GM12864 (cell line): ENCODE data around the gene CAPN5.

Experiments used
- DNase-seq: peaks from one replicate; pipeline ENCODE4 v3.0.0-alpha.2; 2011; ENCODE audit warnings: low read depth
- H3K4me3 ChIP-seq: 2 replicates; pipeline ENCODE4 v1.5.1; 2011; ENCODE audit warnings: mild to moderate bottlenecking, low read depth, low read length, control low read depth
- TF ChIP-seq, protein P1 (sequence below): IDR thresholded peaks from 2 replicates; pipeline ENCODE4 v1.5.1; 2011; ENCODE audit warnings: low read depth, mild to moderate bottlenecking, moderate library complexity, low read length, control low read depth, inconsistent platforms; ENCODE audit errors: missing control alignments

Gene CAPN5

GRCh38 chr11:77165066-77165465, 98.3 kb downstream of the CAPN5 start:
- TF ChIP-seq, protein P1, sequence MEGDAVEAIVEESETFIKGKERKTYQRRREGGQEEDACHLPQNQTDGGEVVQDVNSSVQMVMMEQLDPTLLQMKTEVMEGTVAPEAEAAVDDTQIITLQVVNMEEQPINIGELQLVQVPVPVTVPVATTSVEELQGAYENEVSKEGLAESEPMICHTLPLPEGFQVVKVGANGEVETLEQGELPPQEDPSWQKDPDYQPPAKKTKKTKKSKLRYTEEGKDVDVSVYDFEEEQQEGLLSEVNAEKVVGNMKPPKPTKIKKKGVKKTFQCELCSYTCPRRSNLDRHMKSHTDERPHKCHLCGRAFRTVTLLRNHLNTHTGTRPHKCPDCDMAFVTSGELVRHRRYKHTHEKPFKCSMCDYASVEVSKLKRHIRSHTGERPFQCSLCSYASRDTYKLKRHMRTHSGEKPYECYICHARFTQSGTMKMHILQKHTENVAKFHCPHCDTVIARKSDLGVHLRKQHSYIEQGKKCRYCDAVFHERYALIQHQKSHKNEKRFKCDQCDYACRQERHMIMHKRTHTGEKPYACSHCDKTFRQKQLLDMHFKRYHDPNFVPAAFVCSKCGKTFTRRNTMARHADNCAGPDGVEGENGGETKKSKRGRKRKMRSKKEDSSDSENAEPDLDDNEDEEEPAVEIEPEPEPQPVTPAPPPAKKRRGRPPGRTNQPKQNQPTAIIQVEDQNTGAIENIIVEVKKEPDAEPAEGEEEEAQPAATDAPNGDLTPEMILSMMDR, result no peak
- no peak overlapping the region for H3K4me3 ChIP-seq
- no peak for DNase-seq

- DNase-seq, result no peak
- TF ChIP-seq, protein P1, result no peak
- no peak overlapping the region for H3K4me3 ChIP-seq
Measured at GRCh38 chr11:77166021-77166420, 99.2 kb downstream of the CAPN5 start.

DNA sequence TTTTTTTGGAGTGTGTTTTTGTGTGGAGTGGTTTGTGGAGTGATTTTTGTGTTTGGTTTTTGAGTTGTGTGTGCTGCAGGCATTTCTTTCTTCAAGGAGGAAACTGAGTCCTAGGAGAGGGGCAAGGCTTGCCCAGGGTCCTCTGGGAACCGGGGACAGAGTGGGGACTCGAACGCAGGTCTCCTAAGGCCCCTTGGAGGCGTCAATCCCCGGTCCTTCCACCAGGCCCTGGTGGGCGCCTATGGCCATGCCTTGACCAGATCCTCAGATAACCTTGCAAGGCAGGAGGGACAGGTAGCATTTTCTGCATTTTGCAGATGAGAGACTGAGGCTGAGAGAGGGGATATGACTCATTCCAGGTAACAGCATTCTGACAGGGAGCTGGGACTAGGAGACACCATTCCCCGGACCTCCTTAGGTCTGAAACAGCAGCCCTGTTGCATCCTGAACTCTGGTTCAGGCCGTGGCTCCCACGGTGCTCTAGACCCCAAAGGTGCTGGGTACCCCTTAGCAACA, 100.4 kb downstream of the CAPN5 start:
- no peak for DNase-seq
- TF ChIP-seq, protein P1, result no peak
- H3K4me3 ChIP-seq, result no peak overlapping the region

DNA sequence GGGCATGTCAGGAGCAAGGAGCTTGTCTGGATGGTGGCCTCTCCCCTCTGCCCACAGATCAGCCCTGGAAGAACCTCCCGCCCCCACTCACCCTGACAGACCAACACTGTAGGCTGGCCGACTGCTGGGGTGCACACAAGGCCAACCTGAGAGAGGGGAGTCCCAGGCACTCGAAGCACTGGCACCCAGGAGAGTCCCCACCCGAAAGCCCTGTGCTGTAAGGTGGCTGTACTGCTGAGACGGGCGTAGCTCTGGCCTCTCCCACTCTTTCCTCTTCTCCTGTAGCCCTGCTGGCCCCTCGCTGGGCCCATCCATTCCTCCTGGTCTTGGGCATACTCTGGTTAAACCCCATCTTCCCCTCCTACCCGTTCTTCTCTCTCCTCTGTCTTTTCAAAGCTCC, 101.0 kb downstream of the CAPN5 start:
- TF ChIP-seq, protein P1, result no peak
- no peak for DNase-seq
- no peak overlapping the region for H3K4me3 ChIP-seq

GRCh38 chr11:77170107-77170506, 103.3 kb downstream of the CAPN5 start:
- TF ChIP-seq, protein P1, result no peak
- DNase-seq, result no peak
- H3K4me3 ChIP-seq, result no peak overlapping the region

DNA sequence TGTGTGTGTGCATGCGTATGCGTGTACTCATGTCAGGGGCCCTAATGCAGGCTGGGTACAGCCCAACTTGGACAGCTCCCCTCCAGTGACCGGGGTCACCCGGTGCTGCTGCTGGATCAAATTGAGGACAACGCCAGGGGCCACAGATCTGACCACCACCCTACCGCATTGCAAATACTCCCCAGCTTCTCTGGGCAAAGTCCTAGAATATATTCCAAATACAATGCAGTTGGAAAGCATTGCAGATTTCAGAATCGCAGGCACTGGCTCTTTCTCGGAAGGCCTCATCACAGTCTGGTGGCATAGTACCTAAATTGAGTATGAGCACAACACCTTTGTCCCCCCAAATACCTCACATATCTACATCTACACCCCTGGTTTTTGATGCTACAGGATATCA, 104.5 kb downstream of the CAPN5 start:
- TF ChIP-seq, protein P1, result no peak
- no peak for DNase-seq
- no peak overlapping the region for H3K4me3 ChIP-seq

GRCh38 chr11:77171885-77172665, 105.3 kb downstream of the CAPN5 start:
- TF ChIP-seq, protein P1, result no peak
- H3K4me3 ChIP-seq, result no peak overlapping the region
- DNase-seq, result no peak
